DMS153 (cell line): ENCODE measurements around the gene BDNF.

Source experiments
- DNase-seq: peaks from one replicate; lab custom pipeline; 2025; lab: John Stamatoyannopoulos, UW

The BDNF gene

DNA sequence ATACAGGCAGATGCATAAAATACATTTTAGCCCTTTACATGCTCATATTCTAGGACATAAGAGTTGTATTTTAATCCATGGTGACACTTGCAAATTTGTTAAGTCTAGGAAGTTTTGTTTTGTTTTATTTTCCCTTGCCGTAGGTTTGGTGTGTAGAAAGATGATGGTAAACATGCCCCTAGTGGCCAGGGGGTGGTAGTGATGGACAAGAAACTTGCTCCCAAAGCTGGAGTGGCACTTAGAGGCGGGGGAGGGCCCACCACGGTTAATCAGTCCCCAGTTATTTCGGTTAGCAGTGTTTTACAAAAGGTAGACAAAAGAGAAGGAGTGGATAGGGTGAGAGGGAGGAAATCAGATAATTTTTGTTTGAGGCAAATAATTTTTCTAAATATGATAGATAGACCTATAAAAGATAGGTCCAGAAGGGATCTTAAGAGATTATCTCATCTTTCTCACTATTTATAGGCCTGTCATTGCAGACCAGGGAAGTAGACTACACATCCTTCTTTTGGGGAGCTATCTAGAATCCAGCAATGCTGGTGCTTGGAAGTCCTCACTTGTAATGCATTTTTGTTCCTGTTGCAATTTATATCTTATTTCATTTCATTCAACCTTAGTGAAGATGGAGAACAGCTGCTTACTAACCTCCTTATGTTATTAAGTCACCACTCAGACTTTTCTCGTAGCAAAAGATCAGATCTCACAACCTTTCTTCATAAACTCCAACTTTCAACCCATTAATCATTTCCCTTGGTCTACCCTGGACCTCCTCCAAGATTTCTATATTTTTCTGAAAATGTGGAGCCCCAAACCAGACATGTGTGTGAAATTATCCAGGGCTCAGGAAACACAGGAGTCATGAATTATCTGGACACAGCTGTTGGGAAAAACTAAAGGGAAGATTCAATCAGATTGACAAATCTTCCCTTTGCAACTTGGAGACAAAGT is 5.9 kb upstream of the BDNF start:
- no peak for DNase-seq

DNA sequence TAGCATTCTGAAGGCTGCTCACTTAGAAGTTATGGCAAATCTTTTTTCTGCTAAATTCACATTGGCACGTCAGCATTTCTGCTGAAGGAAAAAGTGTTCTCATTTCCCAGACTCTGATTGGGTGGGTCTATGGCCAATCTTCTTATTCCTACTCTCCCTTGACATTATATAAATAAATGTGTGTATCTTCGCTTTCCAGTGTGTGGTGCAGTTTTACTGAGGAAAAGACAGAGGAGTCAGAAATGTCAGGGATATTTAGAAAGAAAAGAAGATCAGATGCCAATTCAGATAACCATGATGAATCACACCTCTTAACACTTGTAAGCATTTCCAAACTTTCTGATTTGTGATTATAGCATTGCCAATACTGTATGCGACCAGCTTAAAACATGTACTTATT is 3.2 kb upstream of the BDNF start:
- no peak for DNase-seq

DNA sequence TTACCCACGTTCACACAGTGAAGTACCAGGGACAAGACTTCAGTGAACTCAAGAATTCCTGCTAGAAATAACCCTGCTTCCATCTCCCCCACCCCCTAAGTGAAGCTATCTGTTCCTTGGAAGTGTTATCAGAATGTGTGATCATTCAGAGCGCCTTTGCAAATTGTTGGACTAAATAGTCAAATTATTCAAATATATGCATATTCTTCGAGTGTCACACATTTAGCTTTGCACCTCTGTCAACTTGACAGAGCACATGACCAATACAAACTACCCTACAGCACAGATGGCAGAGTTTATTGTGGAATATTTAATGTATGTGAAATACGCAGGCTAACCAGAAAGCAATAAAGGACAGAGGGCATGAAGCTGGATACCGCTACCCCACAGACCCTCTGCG is 2.6 kb upstream of the BDNF start:
- DNase-seq = no peak

DNA sequence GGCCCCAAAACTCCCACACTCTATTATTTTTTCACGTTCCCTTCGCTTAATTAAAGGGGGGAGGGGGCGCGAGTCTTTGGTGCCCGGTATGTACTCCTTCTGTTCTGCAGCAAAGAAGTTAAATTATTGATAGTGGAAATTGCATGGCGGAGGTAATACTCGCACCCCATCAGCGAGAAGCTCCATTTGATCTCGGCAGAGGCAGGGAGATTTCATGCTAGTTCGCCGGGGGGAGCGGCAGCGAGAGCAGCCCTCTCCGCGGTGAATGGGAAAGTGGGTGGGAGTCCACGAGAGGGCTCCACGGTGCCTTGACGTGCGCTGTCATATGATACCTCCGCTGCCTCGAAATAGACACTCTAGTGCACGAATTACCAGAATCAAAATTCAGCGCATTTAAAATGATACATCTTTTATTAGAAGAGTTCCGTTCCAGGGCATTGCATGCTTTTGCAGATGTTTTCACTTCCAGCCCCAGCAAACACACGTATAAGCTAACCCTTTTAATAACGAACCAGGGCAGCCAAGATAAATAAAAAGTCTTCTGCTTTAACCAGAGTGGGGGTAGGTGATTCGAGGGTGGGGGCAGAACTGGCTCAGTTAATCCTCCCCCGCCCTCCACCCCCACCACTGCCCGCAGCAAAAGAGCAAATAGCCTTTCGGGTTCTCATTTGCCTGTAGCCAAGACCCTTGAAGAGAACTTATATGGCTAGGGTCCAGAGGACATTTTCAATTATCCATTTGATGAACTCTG is 1.3 kb upstream of the BDNF start:
- no peak for DNase-seq

DNA sequence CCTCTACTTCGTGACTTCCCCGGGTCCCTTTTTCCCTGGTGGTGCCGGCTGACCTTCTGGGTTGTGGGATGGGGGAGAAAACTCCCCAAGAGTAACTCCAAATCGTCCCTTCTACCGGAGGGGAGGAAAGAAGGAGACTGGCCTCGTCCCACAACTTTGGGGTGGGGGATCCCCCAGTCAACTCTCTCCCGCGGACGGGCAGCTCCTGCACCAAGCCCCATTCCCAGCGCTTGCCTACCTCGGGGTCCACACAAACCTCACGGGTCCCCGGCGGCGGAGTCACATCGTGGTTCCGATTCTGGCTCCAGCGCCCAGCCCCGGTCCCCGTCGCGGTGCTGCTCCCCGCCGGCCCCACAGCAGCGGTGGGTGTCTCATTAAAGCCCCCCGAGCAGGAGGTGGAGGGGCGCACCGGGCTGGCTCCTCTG is 317 bp downstream of the BDNF start:
- DNase-seq = no peak

DNA sequence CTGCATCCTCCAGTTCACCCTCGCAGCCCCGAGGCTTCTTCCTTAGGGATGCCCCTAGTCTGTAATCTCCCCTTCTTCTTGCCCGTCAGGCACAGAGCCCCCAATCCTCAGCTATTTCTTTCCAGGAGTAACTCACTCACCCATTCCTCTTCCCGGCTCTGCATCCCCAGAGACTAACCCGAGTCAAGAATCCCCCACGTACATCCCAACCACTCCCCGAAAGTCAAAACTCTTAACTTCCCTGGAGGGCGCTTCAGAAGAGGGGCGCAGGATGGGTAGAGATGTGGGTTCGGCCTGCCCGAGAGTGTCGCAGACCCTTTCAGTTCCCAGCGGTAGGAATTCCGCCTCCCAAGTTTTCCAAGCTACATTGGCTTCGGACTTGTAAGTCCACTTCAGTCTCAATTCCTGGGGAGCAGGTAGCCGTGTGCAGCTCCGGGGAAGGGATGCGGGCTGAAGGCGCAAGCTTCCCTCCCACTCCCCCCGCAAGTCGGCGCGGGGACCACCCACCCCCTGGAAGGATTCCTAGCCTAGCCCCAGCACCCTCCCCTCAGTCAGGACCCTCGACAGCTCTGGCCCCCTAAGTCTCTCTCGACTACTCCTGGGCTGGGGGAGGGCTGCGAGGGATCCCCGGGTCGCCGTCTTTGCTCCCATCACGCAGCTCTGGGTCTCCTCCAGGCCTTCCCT is 871 bp downstream of the BDNF start:
- DNase-seq = no peak

DNA sequence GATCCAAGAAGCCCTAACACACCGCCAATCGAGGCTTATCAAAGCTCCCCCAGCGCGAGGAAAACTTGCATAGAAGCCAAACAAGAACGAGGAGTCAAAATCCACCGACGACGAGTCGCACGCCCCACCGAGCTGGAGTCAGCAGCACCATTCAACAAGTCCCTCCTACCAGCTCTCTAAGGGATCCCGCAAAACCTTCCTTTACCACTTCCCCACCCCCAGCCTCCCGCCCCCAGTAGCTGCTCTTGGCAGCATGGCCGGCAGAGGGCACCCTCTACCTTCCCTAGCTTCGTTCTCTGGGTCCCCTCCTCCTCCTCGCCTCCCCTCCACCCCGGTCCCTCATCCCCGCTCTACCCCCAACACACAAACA is 1.4 kb downstream of the BDNF start:
- DNase-seq = peak; percentile 60

DNA sequence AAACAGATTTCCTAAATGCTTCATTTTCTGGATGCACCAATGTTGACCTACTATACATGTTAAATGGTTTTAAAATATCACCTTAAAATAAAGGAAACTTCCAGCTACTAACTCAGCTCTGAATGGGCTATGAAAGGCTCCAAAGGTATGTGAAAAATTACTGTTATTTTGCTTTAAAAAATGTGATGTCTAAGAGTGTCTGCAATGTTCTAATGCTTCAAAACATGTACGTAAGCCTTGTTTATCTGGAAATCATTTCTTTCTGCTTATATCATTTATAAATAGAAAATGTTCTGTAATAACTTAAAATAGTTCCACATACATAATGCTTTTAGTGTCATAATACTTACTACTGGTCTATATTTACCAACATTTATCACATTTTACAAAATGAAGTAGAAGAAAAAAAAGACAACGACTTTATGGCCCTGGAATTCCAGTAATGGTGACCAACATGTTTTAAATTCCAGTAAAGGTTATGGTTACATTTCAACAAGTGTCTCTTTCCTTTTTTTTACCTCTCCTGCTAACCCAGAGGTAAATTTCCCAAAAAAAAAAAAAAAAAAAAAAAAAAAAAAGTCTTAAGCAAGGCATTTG is 2.5 kb downstream of the BDNF start:
- DNase-seq = no peak

DNA sequence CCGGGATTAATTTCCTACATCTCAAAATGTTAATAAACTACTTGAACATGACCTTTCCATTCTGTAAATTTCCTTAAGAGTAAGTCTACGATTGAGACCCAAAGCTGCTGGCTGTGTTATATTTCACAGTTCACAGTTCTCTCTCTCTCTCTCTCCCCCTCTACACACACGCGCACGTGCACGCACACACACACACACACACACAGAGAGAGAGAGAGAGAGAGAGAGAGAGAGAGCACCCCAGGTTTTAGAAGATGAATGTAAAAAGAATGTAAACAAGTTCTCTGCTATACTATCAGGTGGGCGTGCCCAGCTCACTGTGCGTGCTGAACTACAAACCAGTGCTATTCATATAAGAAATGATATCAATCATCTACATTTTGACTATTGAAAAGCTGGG is 3.3 kb downstream of the BDNF start:
- no peak for DNase-seq

DNA sequence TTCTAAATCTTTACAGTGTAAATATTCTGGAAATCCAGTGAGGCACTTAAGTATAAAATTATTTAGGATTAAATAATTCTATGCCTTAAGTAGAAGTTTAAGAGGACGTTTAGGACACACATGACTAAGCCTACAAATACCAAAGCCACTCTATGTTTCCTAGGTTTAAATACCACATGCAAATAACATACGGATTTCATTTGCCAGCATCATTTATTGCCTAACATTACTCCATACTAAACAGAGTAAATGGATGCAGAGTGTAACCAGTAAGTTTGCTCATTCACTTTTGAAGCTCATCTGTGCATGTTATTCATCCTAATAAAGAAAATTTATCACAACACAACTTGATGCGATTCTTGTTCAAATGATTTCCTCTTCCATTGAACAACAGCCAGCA is 4.1 kb downstream of the BDNF start:
- DNase-seq = no peak

DNA sequence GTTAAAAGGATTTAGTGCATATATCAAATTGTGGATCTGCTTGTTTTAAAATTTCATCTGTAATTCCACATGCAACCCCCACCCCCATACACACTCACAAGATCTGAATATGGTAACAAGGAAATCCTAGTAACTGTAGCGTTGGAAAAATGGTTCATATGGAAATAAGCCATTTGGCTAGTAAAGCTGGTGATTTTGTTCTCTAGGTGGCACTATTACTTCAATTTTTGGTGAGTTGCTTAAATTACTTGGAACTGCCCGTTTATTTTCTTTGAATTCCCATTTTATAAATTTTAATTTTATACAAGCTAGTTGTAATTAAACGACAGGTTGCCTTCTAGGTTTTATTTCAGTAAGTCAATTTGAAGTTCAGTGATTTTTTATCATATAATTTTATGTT is 5.3 kb downstream of the BDNF start:
- DNase-seq = no peak

DNA sequence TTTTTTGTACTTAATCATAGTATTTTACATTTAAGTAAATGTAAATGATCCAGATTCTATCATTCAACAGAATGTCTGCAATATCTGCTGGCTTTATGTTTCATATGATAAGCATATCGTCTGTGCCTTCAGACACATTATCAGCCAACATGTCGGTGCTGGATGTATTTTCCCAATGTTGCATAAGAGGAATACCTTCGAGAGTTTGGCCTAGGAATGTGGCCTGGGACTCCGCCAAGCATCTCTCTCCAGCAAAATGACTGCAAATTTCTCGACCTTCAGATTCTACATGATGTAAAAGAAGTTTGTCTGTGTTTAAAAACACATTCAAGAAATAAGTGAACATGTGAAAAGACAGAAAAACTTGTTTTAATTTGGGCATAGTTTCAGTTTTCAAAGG is 6.9 kb downstream of the BDNF start:
- DNase-seq = no peak

DNA sequence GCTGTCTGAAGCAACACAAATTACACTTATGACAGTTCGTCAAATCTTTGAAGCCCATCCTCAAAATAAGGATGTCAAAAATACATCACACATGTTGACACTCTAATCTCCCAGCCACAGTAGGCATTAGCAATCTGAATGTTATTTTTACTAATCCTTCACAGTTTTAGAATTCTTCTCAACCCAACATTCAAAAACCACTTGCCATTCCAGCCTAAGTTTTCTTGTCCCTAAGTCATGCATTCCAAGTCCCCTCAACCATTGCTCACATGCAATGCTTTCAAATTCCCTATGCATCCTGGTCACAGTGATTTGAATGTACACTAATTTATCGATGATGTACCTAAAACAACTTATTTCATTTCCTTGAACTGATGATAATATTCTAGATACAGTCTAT is 7.5 kb downstream of the BDNF start:
- no peak for DNase-seq

DNA sequence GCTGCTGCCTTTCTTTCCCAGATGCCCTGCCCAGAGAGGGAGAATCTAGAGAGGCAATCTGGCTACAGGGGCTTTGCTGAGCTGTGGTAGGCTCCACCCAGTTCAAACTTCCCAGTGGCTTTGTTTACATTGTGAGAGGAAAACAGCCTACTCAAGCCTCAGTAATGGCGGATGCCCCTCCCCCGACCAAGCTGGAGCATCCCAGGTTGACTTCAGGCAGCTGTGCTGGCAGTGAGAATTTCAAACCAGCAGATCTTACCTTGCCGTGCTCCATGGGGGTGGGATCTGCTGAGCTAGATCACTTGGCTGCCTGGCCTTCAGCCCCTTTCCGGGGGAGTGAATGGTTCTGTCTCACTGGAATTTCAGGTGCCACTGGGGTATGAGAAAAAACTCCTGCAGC is 12.2 kb downstream of the BDNF start:
- no peak for DNase-seq

DNA sequence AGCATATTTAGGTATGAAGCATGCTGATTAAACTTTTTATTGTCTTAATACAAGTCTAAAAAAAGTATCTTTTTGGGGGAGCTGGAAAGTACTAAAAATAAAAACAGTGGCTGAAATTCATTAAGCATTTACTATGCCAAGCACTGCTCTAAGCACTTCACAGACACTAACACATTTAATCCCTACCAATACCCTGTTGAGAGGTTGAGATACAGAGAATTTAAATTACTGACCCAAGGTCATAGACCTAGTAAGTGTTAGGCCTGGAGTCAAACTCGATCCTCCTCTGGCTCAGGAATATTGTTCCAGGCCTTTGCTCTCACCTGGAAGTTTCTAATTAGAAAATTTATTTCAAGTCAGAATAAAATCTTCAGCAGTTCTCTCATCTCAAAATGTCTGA is 18.6 kb downstream of the BDNF start:
- DNase-seq = no peak

DNA sequence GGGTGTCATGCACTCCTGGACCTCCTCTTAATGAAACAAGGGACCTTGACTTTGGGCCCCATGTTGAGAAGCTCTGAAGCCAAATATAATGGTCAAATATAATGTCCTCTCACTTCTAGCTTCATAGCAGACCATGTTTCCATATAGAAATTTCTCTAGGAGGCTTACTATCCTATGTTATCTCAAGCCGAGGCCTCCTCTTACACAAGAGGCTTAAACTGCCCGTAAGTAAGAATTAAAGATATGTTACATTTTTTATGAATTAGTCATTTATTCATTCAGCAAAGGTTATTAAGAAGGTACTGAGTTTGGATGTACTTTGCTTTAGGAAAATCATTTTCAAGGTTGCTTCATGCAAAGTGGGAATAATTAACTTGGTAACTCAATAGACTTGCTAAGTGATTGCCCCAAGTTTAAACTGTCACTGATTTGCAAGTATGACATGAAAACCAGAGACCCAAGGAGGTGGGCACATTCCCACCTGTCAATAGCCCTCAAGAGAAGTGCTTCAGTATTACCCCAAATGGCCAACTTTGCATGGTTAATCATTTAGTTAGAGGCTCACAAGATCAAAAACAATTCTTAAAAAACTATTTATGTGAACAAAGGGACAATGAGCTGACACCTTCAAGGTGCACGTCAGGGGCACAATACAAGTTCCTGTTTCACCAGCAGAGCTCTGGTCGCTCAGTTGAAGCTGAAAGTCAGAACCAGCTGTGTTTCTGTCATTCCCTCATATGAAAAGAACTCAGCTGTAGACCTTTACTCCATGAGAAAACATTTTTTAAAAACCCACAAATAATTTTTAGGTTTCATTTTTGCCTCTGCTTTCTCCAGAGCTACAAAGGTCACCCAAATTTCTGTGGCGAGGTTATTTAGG is 20.9 kb downstream of the BDNF start:
- DNase-seq = no peak

DNA sequence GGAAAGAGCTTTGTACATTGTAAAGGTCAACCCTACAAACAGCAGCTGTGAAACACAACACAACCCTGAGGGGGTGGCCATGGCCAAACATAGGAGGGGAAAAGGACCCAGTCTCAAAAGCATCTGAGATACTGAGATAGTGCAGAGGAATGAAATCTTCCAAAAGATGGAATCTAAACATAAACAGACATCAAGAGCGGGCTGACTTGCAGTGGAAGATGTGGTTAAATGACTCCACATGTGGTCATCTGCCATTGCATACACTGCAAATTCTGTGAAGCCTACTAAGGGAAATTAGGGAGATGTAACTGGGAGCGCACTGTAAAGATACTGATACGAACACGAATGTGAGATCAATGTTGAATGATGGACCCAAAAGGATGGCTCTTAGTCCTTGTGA is 22.0 kb downstream of the BDNF start:
- no peak for DNase-seq

DNA sequence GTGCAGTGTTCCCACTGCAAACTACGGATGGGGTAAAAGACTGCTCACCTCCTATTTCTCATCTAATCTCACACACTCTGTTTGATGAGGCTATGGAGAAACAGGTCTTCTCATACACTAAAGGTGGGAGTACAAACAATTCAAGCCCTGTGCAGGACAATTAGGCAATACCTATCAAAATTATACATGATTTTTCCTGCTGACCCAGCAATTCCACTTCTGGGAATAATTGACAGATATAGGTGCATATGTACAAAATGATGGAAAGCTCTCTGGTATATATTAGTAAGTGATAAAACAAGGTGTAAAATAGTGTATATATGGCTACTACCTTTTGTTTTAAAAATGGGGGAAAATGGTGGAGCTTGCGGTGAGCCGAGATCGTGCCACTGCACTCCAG is 23.1 kb downstream of the BDNF start:
- DNase-seq = no peak

DNA sequence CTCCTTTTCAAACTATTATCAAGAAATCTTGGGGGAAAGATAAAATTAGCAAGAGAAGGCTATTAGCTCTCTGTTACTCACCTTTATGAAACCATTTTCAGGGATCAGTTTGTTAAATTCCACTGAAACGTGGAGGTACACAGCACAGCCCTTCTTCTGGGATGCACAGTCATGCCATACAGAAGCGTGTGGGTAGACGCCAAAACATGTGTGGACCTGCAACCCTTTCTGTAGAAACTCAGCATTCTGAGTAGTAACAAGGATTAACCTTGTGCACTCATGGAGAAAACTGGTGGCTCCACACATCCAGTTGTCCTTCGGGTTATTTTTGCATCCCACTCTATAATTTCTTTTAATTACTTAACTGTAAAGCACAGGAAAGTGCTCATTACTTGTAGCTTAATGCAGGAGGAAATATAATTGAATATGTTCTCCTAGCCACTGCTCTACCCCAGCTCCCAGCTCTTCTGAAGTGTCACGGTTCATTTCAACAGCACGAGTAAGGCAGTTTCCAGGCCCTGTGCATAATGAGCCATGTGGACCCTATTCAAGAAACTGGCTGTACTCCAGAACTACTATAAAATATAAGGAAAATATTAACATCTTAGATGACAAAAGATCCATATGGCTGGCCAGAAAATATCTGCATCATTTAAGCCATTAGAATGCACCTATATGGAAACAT is 26.1 kb downstream of the BDNF start:
- DNase-seq = no peak

DNA sequence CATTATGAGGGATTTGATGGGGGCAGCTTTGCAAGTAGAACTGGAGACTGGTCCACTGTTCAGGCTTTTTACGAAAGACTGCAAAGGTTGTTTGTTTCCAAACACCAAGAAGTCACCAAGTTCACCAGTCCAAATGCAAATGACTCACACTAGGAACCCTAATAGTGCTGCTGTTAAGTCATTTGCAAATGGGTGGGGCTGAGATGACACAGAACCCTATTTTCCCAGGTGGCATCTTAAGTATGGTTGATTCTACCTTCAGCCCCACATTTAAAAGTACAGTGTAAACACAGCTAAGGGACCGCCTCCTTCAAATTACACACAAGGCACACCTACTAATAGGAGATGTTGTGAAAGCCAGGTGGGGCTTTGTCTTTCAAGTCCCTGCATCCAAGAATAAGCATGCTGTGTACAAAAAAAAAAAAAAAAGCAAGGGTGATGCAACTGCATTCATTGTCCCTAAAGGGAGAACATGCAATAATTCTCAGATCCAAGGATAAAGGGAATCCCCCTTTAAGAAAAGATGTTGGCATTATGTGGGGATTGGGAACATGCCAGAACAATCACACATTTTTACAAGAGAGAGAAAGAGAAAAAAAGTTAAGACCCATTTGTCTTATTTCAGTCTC is 27.3 kb downstream of the BDNF start:
- DNase-seq = no peak
